Colonic mucosa (tissue), 4 donors: ENCODE results near the gene P3H3. TPM values are rescaled to one million over a fixed set of nuclear protein-coding genes. Genes with fewer than 3 reads are reported as not detected.

Experiments
- DNase-seq: peaks from one replicate; pipeline ENCODE4 v3.0.0-alpha.2; 2020
- H3K27ac ChIP-seq: fragments of 200-600 bp; one replicate; pipeline ENCODE4 v1.8.0; 2021
- H3K27me3 ChIP-seq: fragments of 200-600 bp; one replicate; pipeline ENCODE4 v1.8.0; 2021
- H3K36me3 ChIP-seq: fragments of 200-600 bp; one replicate; pipeline ENCODE4 v1.8.0; 2021
- H3K4me1 ChIP-seq: fragments of 200-600 bp; one replicate; pipeline ENCODE4 v1.8.0; 2021; ENCODE audit warnings: mild to moderate bottlenecking
- H3K4me3 ChIP-seq: fragments of 200-600 bp; one replicate; pipeline ENCODE4 v1.8.0; 2021
- H3K9ac ChIP-seq, 2 donors: one replicate each; pipeline ENCODE4 v1.7.0; 2013; ENCODE audit warnings: control low read depth in 2 of 2, low read depth in 2 of 2, low read length in 2 of 2
- H3K9me3 ChIP-seq: fragments of 200-600 bp; one replicate; pipeline ENCODE4 v1.8.0; 2021
- CTCF ChIP-seq: fragments of 200-600 bp; IDR thresholded peaks from one replicate; pipeline ENCODE4 v1.8.0; 2022; ENCODE audit warnings: antibody characterized with exemption, mild to moderate bottlenecking
- intact Hi-C: fragments of 100-400 bp; cut with DNase I; formaldehyde crosslinking; loops from one replicate; pipeline ENCODE4 v1.14.1; 2022
- total RNA-seq, 2 donors: library from RNA; stranded (reverse); fragmentation: NEBNext Ultra II Directional in 1 of 2; extraction: Animal tissue kit (Norgen Biotek cat#: 25700) in 1 of 2; gene quantifications; one replicate each; pipeline ENCODE4 v1.2.1, GENCODE V29; 2021
- donor health status: healthy.
- donor health status: DM: no; HTN: no; CAD: no.
- donor health status: DM: no; HTN: no; CAD: no.

The P3H3 gene
- total RNA-seq, 2 donors from 2014 or later, result 4.4 to 5.3 TPM

DNA sequence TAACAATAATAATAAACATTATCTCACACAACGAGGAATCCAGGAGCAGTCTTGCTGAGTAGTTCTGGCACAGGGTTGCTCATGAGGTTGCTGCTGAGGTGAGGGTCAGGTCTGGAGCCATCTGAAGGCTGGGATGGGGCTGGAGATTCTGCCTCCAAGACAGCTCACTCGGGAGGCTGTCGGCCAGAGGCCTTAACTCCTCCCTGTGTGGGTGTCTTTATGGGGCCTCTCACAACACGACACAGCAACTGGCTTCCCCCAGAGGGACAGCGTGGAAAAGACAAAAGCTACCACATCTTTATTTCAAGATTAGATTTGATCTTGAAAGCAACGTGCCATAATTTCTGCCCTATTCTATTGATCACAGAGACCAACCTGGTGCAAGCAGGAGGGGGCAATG lies 46.1 kb upstream of the P3H3 start:
- Histone ChIP-seq H3K4me3 (no peak overlapping the region), H3K27ac (no peak overlapping the region), H3K27me3 (no peaks in the 10 kb centered on the region), H3K9ac (no peak overlapping the region), H3K9me3 (no peaks in the 10 kb centered on the region), H3K36me3 (no peaks in the 10 kb centered on the region), H3K4me1 (no peaks in the 10 kb centered on the region)
- intact Hi-C loops, result no loop called here
- no peak for DNase-seq
- TF ChIP-seq CTCF, result no peak

DNA sequence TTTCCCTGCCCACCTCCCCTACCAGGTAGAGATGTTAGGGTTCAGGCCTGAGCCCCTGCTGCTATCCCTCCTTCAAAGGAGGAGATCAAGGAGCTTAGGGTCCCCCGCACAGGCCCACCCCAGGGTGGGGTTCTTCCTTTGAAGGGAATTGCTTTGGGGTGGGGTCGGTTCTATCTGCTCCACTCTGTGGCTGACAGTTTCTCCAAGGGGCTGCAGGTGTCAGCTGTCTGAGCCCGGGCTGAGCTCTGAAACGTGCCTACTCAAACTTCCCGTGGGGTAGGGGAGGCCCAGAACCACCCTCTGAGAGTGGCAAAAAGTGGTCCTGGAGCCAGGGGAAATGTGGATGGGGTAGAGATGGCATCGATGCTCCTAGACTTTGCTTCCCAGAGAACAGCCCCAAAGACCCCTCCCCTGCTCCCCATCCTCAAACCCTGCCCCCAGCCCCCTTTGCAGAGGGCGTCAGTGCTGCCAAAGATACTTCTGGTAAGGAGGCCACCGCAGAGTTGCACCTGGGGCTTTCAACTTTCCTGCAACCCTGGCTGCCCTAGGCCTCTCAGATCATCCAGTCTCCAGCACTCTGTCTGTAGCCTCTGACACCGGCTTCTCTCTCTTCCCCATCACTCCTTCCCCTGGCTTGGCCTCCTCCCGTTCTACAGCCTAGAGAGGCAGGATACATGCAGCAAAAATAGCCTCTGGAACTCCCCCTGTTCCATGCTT lies 45.2 kb upstream of the P3H3 start:
- Histone ChIP-seq H3K4me1 (no peaks in the 10 kb centered on the region), H3K27ac (no peak overlapping the region), H3K9ac (no peak overlapping the region), H3K9me3 (no peaks in the 10 kb centered on the region), H3K4me3 (no peak overlapping the region), H3K27me3 (no peaks in the 10 kb centered on the region), H3K36me3 (no peaks in the 10 kb centered on the region)
- intact Hi-C loops, result no loop called here
- DNase-seq, result no peak
- TF ChIP-seq CTCF, result no peak

DNA sequence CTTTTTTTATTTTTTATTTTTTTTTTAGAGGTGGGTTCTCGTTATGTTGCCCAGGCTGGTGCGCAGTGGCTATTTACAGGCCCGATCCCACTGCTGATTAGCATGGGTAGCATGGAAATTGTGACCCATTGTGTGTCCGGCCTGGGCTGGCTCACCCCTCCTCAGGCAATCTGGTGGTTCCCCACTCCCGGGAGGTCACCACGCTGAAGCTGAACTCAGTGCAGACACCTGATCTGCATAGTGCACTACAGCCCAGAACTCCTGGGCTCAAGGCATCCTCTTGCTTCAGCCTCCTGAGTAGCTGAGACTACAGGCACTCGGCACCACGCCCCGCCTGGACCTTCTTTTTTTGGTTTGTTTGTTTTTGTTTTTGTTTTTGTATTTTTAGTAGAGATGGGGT lies 44.4 kb upstream of the P3H3 start:
- Histone ChIP-seq H3K27ac (no peak overlapping the region), H3K4me1 (no peaks in the 10 kb centered on the region), H3K9me3 (no peaks in the 10 kb centered on the region), H3K4me3 (no peak overlapping the region), H3K9ac (no peak overlapping the region), H3K36me3 (no peaks in the 10 kb centered on the region), H3K27me3 (no peaks in the 10 kb centered on the region)
- DNase-seq, result no peak
- intact Hi-C loops, result no loop called here
- no peak for TF ChIP-seq CTCF

DNA sequence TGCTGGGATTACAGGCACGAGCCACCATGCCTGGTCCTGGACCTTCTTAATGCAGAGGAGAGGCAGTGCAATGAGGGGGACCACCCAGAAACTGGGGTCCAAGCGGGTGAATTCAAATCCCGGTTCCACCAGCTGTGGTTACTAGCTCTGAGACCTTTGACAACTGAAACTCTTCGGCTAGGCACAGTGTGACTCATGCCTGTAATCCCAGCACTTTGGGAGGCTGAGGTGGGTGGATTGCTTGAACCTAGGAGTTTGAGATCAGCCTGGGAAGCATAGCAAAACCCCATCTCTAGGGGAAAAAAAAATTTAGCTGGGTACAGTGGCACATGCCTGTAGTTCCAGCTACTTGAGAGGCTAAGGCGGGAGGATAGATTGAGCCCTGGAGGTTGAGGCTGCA lies 43.9 kb upstream of the P3H3 start:
- Histone ChIP-seq H3K9ac (no peak overlapping the region), H3K4me1 (no peaks in the 10 kb centered on the region), H3K27me3 (no peaks in the 10 kb centered on the region), H3K4me3 (no peak overlapping the region), H3K27ac (no peak overlapping the region), H3K9me3 (no peaks in the 10 kb centered on the region), H3K36me3 (no peaks in the 10 kb centered on the region)
- intact Hi-C loops, result no loop called here
- DNase-seq, result no peak
- TF ChIP-seq CTCF, result no peak

DNA sequence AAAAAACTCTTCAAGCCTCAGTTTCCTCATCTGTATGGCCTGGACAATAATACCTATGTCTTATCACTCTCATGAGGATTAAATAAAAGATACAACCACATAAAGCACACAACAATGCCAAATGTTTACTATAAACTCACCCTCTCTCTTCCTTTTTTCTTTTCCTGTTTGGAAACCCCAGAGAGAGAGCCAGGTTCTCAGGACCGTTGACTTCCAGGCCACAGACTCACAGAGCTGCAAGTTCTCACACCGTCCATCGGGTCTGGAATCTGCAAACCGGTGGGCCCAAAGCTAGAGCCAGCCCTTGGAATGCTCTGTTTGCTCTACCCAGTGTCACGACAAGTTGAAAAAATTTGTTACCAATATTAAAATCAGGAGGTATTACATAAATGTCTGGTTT lies 43.4 kb upstream of the P3H3 start:
- H3K27ac ChIP-seq, result no peak overlapping the region
- H3K9ac ChIP-seq, result no peak overlapping the region
- no peaks in the 10 kb centered on the region for H3K27me3 ChIP-seq
- intact Hi-C loops, result no loop called here
- H3K4me3 ChIP-seq, result no peak overlapping the region
- TF ChIP-seq CTCF, result no peak
- no peaks in the 10 kb centered on the region for H3K36me3 ChIP-seq
- DNase-seq, result no peak
- no peaks in the 10 kb centered on the region for H3K4me1 ChIP-seq
- no peaks in the 10 kb centered on the region for H3K9me3 ChIP-seq
